CD14-positive monocyte (primary cell): ENCODE data around the gene SLC25A1. TPM values are rescaled to one million over a fixed set of nuclear protein-coding genes. Genes with fewer than 3 reads are reported as not detected.

ENCODE experiments used
- DNase-seq, 3 donors: peaks; one replicate each; pipeline ENCODE4 v3.0.0-alpha.2; 2011 to 2022
- H2AFZ ChIP-seq: 2 replicates; pipeline ENCODE4 v1.6.0; 2012; ENCODE audit warnings: mild to moderate bottlenecking, low read depth, low read length, inconsistent platforms; ENCODE audit not compliant: insufficient read depth, poor library complexity, severe bottlenecking
- H3K27ac ChIP-seq, 2 donors: 1 replicate in 1 of 2; 2 replicates in 1 of 2; pipeline ENCODE4 v1.5.1; 2012 to 2013; ENCODE audit warnings: low read length in 2 of 2, control low read depth in 1 of 2, inconsistent platforms in 1 of 2, low read depth in 1 of 2, mild to moderate bottlenecking in 1 of 2
- H3K27me3 ChIP-seq, 2 donors: one replicate each; pipeline versions ENCODE4 v1.6.0 to v1.6.1; 2011 to 2013; ENCODE audit warnings: low read length in 2 of 2; ENCODE audit not compliant: control insufficient read depth in 2 of 2, insufficient read depth in 2 of 2
- H3K36me3 ChIP-seq, 2 donors: replicated peaks in 1 of 2; 1 replicate in 1 of 2; 2 replicates in 1 of 2; pipeline versions ENCODE4 v1.5.1 to v1.6.1; 2012 to 2013; ENCODE audit warnings: low read length in 2 of 2, control low read depth in 1 of 2, inconsistent platforms in 1 of 2, mild to moderate bottlenecking in 1 of 2; ENCODE audit not compliant: insufficient read depth in 2 of 2, control insufficient read depth in 1 of 2
- H3K4me1 ChIP-seq, 2 donors: 1 replicate in 1 of 2; 2 replicates in 1 of 2; pipeline versions ENCODE4 v1.5.1 to v1.6.1; 2012 to 2013; ENCODE audit warnings: low read length in 2 of 2, control low read depth in 1 of 2, inconsistent platforms in 1 of 2, mild to moderate bottlenecking in 1 of 2, moderate library complexity in 1 of 2; ENCODE audit not compliant: insufficient read depth in 2 of 2, control insufficient read depth in 1 of 2
- H3K4me2 ChIP-seq: replicated peaks from 2 replicates; pipeline ENCODE3; 2012; ENCODE audit warnings: low read length, moderate library complexity, mild to moderate bottlenecking; ENCODE audit not compliant: poor library complexity, severe bottlenecking; ENCODE audit errors: extremely low read depth
- H3K4me3 ChIP-seq, 3 experiments: fragments of 200-600 bp in 1 of 3; sonication (generic) in 1 of 3; replicated peaks in 1 of 3; 1 replicate in 2 of 3; 2 replicates in 1 of 3; pipeline ENCODE4 v1.5.1; 2011 to 2013; ENCODE audit warnings: low read length in 3 of 3, mild to moderate bottlenecking in 3 of 3, control low read depth in 2 of 3, low read depth in 2 of 3, inconsistent platforms in 1 of 3, moderate library complexity in 1 of 3
- H3K79me2 ChIP-seq: 2 replicates; pipeline ENCODE4 v1.6.0; 2012; ENCODE audit warnings: mild to moderate bottlenecking, control low read depth, inconsistent platforms, low read length, moderate library complexity; ENCODE audit not compliant: insufficient read depth
- H3K9ac ChIP-seq: 2 replicates; pipeline ENCODE4 v1.6.0; 2017; ENCODE audit warnings: low read length, mild to moderate bottlenecking; ENCODE audit not compliant: insufficient read depth, poor library complexity, severe bottlenecking
- H3K9me3 ChIP-seq, 2 donors: replicated peaks in 1 of 2; 1 replicate in 1 of 2; 2 replicates in 1 of 2; pipeline versions ENCODE4 v1.5.1 to v1.6.1; 2012 to 2013; ENCODE audit warnings: low read length in 2 of 2, control low read depth in 1 of 2; ENCODE audit not compliant: control insufficient read depth in 1 of 2, insufficient read depth in 1 of 2
- H4K20me1 ChIP-seq: 2 replicates; pipeline ENCODE4 v1.6.0; 2012; ENCODE audit warnings: mild to moderate bottlenecking, low read length, control low read depth, moderate library complexity; ENCODE audit not compliant: insufficient read depth
- H3K27ac Mint-ChIP-seq, 7 donors: one replicate each; pipeline ENCODE4 v1.8.0; 2020; ENCODE audit warnings: mild to moderate bottlenecking in 7 of 7, mixed read lengths in 7 of 7, moderate library complexity in 6 of 7, inconsistent platforms in 2 of 7
- H3K27me3 Mint-ChIP-seq, 3 donors: one replicate each; pipeline ENCODE4 v1.8.0; 2021 to 2022; ENCODE audit warnings: low read depth in 3 of 3, mild to moderate bottlenecking in 3 of 3, mixed read lengths in 3 of 3, moderate library complexity in 3 of 3, inconsistent platforms in 1 of 3
- H3K36me3 Mint-ChIP-seq, 2 donors: one replicate each; pipeline ENCODE4 v1.8.0; 2020; ENCODE audit warnings: mixed read lengths in 2 of 2, inconsistent platforms in 1 of 2, mild to moderate bottlenecking in 1 of 2
- H3K4me1 Mint-ChIP-seq: one replicate; pipeline ENCODE4 v1.8.0; 2020; ENCODE audit warnings: mild to moderate bottlenecking, mixed read lengths
- H3K4me3 Mint-ChIP-seq, 2 donors: one replicate each; pipeline ENCODE4 v1.8.0; 2020; ENCODE audit warnings: mild to moderate bottlenecking in 2 of 2, mixed read lengths in 2 of 2, moderate library complexity in 1 of 2
- H3K9me3 Mint-ChIP-seq, 7 donors: one replicate each; pipeline ENCODE4 v1.8.0; 2020 to 2022; ENCODE audit warnings: mixed read lengths in 7 of 7, mild to moderate bottlenecking in 6 of 7, moderate library complexity in 6 of 7, inconsistent platforms in 2 of 7
- CTCF ChIP-seq: fragments of 200-600 bp; IDR thresholded peaks from one replicate; pipeline ENCODE4 v1.8.0; 2022; ENCODE audit warnings: antibody characterized with exemption, mild to moderate bottlenecking
- WGBS: methylation state at CpG from one replicate; pipeline ENCODE4 v1.1.5; 2013; ENCODE audit warnings: missing lambda C conversion rate; ENCODE audit not compliant: insufficient coverage; 5-methylcytosine and 5-hydroxymethylcytosine counted together
- intact Hi-C, 2 donors: fragments of 100-400 bp; cut with micrococcal nuclease; formaldehyde crosslinking; loops; one replicate each; pipeline versions ENCODE4 v1.15.0 to v1.15.1; 2023
- polyA plus RNA-seq, 3 donors: library from polyadenylated mRNA; depleted of rRNA in 1 of 3; unstranded in 2 of 3; stranded (reverse) in 1 of 3; fragments of 300-500 nt in 2 of 3; fragments of >200 nt in 1 of 3; fragmentation: Illumina TruSeq in 2 of 3; gene quantifications; 1 replicate in 2 of 3; 2 replicates in 1 of 3; pipeline ENCODE4 v1.2.3, GENCODE V29; 2012 to 2021

SLC25A1 gene
- polyA plus RNA-seq, 3 donors: 15.2 to 37.4 (median 35.1) TPM

DNA sequence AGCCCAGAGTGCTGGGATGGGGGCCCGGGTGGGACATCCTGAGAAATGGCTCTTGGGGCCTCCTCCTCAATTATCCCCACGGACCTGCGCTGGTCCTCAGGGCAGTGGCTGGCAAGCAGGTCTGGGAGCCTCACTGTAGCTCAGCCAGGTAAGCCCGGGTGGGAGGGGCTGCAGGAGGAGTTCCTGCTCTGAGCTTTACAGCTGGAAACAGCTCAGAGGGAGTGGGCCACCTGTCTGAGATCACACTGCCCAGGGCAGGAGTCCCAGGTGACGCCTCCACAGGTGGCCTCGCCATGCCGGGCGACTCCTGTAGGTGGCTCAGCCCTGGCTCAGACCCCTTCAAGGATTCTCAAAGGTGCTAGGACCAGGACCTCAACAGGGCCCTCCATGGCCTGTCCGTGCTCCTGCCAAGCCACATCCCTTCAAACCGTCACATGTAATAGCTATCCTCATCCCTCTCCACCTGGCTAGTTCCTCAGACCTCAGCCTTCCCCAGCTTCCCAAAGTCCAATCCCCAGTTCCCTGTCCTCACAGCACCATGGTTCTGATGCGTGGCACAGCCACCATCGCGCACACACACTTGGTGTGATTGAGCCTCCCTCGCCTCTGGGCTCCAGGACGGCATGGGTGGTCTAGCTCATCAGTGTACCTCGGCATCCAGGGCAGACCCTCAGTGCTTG, 51.1 kb downstream of the SLC25A1 start:
- H3K9me3 Mint-ChIP-seq: peaks cover 0 to 3% (median 0%) of the 10 kb centered on the region in 7 donors
- no peaks in the 10 kb centered on the region for H3K9me3 ChIP-seq
- TF ChIP-seq CTCF: no peak
- no peak overlapping the region for H3K4me3 Mint-ChIP-seq
- peaks cover 13 to 18% of the 10 kb centered on the region in 2 donors for H3K36me3 ChIP-seq
- peak overlapping the region in 1 of 7 donors; percentile 4 for H3K27ac Mint-ChIP-seq
- H3K9ac ChIP-seq: no peak overlapping the region
- H3K27me3 ChIP-seq: no peaks in the 10 kb centered on the region
- H3K36me3 Mint-ChIP-seq: peaks cover 12 to 15% of the 10 kb centered on the region in 2 donors
- H3K4me1 ChIP-seq: peaks cover 7 to 8% of the 10 kb centered on the region in 2 donors
- H2AFZ ChIP-seq: no peak overlapping the region
- H3K79me2 ChIP-seq: no peaks in the 10 kb centered on the region
- no peak overlapping the region for H3K4me3 ChIP-seq
- peaks cover 8% of the 10 kb centered on the region for H3K4me1 Mint-ChIP-seq
- DNase-seq: no peak
- no peaks in the 10 kb centered on the region for H4K20me1 ChIP-seq
- H3K27ac ChIP-seq: no peak overlapping the region
- H3K27me3 Mint-ChIP-seq: peaks cover 1 to 7% (median 7%) of the 10 kb centered on the region in 3 donors
- 98% methylated on average over 12 of the region's 16 CpGs for WGBS
- intact Hi-C loops: no loop called here
- H3K4me2 ChIP-seq: no peak overlapping the region

- Mint-ChIP-seq H3K9me3 (peaks cover 0 to 3% (median 0%) of the 10 kb centered on the region in 7 donors), H3K27ac (peak overlapping the region in 1 of 7 donors; percentile 38), H3K27me3 (peaks cover 1 to 7% (median 7%) of the 10 kb centered on the region in 3 donors), H3K4me3 (no peak overlapping the region), H3K36me3 (peaks cover 6% of the 10 kb centered on the region in 2 donors), H3K4me1 (peaks cover 8% of the 10 kb centered on the region)
- peaks cover 7 to 8% of the 10 kb centered on the region in 2 donors for H3K4me1 ChIP-seq
- H3K9me3 ChIP-seq: no peaks in the 10 kb centered on the region
- intact Hi-C loops: no loop called here
- DNase-seq: no peak
- 98% methylated on average over 13 of the region's 19 CpGs for WGBS
- no peak for TF ChIP-seq CTCF
- H3K36me3 ChIP-seq: peaks cover 5 to 9% of the 10 kb centered on the region in 2 donors
- H3K4me3 ChIP-seq: no peak overlapping the region
- H3K27me3 ChIP-seq: no peaks in the 10 kb centered on the region
- H3K4me2 ChIP-seq: no peak overlapping the region
- no peaks in the 10 kb centered on the region for H4K20me1 ChIP-seq
- peaks cover 6% of the 10 kb centered on the region for H3K79me2 ChIP-seq
- no peak overlapping the region for H3K27ac ChIP-seq
- no peak overlapping the region for H3K9ac ChIP-seq
- H2AFZ ChIP-seq: no peak overlapping the region
These were observed 51.9 kb downstream of the SLC25A1 start for GRCh38 chr22:19126309-19127273.
